ENCODE measurements around the gene PLIN5.

PLIN5 gene

DNA sequence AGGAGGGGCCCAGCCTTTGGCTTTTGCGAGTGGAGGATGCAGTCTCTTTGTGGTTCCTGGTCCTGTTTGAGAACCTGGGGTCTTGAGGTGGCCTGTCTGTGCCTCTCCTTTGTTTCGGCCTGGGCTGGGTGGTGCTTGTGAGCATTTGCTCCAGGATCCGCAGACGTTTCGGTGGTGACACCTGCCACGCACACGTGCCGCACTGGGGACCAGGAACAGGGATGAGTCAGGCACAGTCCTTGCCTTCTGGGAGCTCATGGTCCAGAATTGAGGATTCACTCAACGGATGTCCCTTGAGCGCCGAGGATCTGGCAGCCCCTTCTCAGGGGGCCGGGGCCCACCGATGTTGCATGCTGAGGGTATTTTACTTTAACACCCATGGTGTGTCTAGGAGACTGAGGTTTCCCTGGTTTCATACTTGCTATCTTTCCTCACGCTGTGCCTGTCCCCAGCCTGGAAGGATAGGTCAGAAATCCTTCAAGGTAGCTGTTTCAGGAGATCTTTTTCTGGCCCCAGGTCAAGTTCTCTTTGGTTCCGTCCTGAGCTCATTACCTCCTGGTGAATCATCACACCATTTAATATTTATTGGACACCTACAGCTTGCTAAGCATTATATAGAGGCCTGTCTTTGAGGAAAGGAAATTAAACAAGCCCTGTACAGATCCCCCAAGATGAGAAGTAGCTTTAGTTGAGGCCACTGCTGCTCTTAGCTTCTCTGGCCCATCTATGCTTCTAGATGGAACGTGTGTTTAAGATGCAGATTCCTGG is 57.8 kb downstream of the PLIN5 start:
- no peak for DNase-seq

GRCh38 chr19:4474514-4475022 is 60.5 kb downstream of the PLIN5 start:
- peak; percentile 43 for DNase-seq

DNA sequence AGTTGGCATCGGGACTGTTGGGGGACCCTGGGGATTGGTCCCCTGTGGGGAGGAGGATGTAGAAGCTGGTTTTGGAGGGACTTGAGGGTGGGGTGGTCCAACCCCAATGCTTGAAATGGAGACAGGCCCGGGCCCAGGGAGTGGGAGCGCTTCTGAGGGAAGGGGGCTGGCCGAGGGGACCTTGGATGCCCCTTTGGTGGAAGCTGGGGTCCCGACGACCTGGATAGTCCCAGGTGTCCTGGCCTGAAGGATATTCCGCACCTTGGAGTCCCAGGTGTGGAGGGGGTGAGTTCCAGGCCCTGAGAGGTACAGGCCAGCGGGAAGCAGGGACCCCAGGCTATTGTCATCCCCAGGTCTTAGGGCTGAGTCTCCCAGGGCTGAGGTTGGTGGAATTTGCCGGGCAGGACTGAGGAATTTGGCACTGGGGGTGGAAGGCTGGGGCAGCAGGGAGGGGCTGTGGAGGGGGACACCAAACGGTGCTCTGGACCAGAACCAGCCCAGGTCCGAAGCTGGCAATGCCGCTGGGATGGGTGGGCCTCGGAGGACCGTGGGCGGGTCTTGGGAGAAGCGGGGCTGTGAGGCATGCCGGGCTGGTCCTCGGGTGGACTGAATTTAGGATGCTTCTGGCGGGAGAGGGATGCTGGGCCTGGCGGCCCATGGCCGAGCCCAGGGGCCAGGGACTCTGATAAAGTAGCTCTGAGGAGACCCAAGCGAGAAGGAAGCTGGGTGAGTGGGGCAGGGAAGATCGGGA is 61.1 kb downstream of the PLIN5 start:
- no peak for DNase-seq

- DNase-seq = no peak
Observed at GRCh38 chr19:4473011-4473762, 61.8 kb downstream of the PLIN5 start.

Data from hematopoietic multipotent progenitor cell treated with erythropoietin and hydrocortisone succinate and interleukin-3 and kit ligand, for 8 days (in vitro differentiated cells).